ENCODE results near the gene PDE5A.
A peak's percentile ranks its signal among the peaks of the same experiment; 100 is the strongest.
"Not testable (repeated sequence)": the region's sequence is repeated elsewhere in the genome, so short reads cannot be mapped to it uniquely, and the experiment has no call there.

Gene PDE5A

GRCh38 chr4:119646347-119647071 lies 17.9 kb upstream of the PDE5A start:
- no peak for DNase-seq (ENCODE audit: low read depth, low spot score)

- DNase-seq (ENCODE audit: low read depth, low spot score) = no peak
Measured at GRCh38 chr4:119643306-119644042, 14.9 kb upstream of the PDE5A start.

- DNase-seq (ENCODE audit: low read depth, low spot score) = no peak
Measured at GRCh38 chr4:119641765-119642164, 13.2 kb upstream of the PDE5A start.

- no peak for DNase-seq (ENCODE audit: low read depth, low spot score)
Measured at GRCh38 chr4:119638359-119638758, 9.8 kb upstream of the PDE5A start.

- DNase-seq (ENCODE audit: low read depth, low spot score) = not testable (repeated sequence)
Measured at GRCh38 chr4:119636851-119637250, 8.2 kb upstream of the PDE5A start.

- DNase-seq (ENCODE audit: low read depth, low spot score) = no peak
Measured at GRCh38 chr4:119632216-119632615, 3.6 kb upstream of the PDE5A start.

- DNase-seq (ENCODE audit: low read depth, low spot score) = no peak
Measured at GRCh38 chr4:119629142-119629471, 503 bp upstream of the PDE5A start.

- DNase-seq (ENCODE audit: low read depth, low spot score) = peak; percentile 73
Measured at GRCh38 chr4:119627267-119628255, 1.0 kb downstream of the PDE5A start.

- DNase-seq (ENCODE audit: low read depth, low spot score) = no peak
Measured at GRCh38 chr4:119626943-119627266, 1.7 kb downstream of the PDE5A start.

- peak; percentile 4 for DNase-seq (ENCODE audit: low read depth, low spot score)
Measured at GRCh38 chr4:119626420-119626819, 2.2 kb downstream of the PDE5A start.

GRCh38 chr4:119625761-119626160 lies 2.8 kb downstream of the PDE5A start:
- no peak for DNase-seq (ENCODE audit: low read depth, low spot score)

GRCh38 chr4:119624356-119624755 lies 4.2 kb downstream of the PDE5A start:
- no peak for DNase-seq (ENCODE audit: low read depth, low spot score)

GRCh38 chr4:119623025-119623424 lies 5.6 kb downstream of the PDE5A start:
- no peak for DNase-seq (ENCODE audit: low read depth, low spot score)

GRCh38 chr4:119615068-119615719 lies 13.4 kb downstream of the PDE5A start:
- no peak for DNase-seq (ENCODE audit: low read depth, low spot score)

GRCh38 chr4:119604266-119604665 lies 24.3 kb downstream of the PDE5A start:
- no peak for DNase-seq (ENCODE audit: low read depth, low spot score)

- DNase-seq (ENCODE audit: low read depth, low spot score) = no peak
Measured at GRCh38 chr4:119602366-119602765, 26.2 kb downstream of the PDE5A start.

GRCh38 chr4:119598521-119598920 lies 30.1 kb downstream of the PDE5A start:
- peak; percentile 86 for DNase-seq (ENCODE audit: low read depth, low spot score)

- no peak for DNase-seq (ENCODE audit: low read depth, low spot score)
Measured at GRCh38 chr4:119597377-119597776, 31.2 kb downstream of the PDE5A start.

GRCh38 chr4:119593698-119594097 lies 34.9 kb downstream of the PDE5A start:
- DNase-seq (ENCODE audit: low read depth, low spot score) = no peak

GRCh38 chr4:119592830-119593229 lies 35.8 kb downstream of the PDE5A start:
- DNase-seq (ENCODE audit: low read depth, low spot score) = peak; percentile 50

GRCh38 chr4:119589165-119589564 lies 39.4 kb downstream of the PDE5A start:
- DNase-seq (ENCODE audit: low read depth, low spot score) = no peak

- no peak for DNase-seq (ENCODE audit: low read depth, low spot score)
Measured at GRCh38 chr4:119587796-119588195, 40.8 kb downstream of the PDE5A start.
